ENCODE results near the gene OTX2. TPM values are rescaled to one million over a fixed set of nuclear protein-coding genes. Genes with fewer than 3 reads are reported as not detected.

Gene OTX2
- total and polyA plus RNA-seq, 9 donors, result 0.04 to 0.08 TPM; not detected in 7

DNA sequence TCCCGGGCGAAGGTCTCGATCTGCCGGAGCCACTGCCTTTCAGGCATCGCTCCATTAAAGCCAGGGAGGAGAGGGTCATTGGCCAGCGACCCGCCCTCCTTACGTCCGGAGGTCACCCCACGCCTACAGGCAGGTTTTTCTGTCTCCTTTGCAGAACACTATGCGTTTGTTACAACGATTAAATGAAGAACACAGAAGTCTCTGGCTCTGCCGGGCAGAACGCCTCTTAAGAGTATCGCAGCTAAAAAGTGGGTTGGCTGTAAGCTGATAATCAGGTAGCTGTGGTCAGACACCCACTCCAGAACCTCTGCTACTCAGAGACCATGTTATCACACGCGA is 15.0 kb downstream of the OTX2 start:
- Histone ChIP-seq H3K9me3 (replicated peaks; ENCODE audit: control insufficient read depth, low read depth, low read length) (no peaks in the 10 kb centered on the region), H3K27me3 (ENCODE audit: control insufficient read depth, insufficient read depth, low read length) (peaks cover 74% of the 10 kb centered on the region), H3K36me3 (ENCODE audit: control insufficient read depth, insufficient read depth, low read length) (no peaks in the 10 kb centered on the region), H3K27ac (ENCODE audit: low read length) (no peak overlapping the region), H3K4me1 (ENCODE audit: control insufficient read depth, insufficient read depth, low read length) (peaks cover 15% of the 10 kb centered on the region), H3K4me3 (ENCODE audit: low read length) (no peak overlapping the region)
- WGBS (ENCODE audit: insufficient coverage), result 3% methylated on average over 15 of the region's 17 CpGs
- no peak for DNase-seq

DNA sequence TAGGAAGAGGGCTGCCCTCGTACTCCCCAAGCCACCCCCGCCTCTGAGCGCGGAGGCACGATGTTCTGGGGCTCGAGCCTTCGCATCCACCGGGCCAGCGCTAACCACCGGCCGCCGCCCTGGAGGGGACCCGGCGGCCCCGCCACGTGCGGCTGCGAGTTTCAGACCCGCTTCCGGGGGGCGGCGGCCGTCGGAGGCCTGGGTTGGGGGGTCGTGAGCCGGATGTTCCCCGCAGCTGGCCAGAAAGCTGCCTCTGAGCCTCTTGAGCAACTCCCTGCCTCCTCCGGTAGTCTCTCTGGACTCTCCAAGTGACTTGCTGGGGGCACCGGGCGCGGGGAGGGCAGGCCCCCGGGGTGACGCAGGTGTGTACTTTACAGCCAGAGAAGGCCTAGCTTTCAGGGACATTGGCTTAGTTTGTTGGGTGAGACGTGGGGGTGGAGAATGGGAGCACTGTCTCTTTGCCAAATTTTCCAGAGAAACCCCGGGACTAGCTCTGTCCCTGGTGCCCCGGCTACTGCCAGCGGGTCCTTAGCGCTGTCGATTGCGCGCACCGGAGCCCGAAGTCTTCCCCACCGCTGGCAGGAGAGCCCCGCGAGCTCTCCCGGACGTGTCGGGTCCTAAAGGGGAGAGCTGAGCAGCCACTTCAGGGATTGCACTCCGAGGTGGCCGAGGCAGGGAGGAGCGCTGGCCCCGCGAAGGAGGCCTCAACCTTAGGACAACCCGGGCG is 15.6 kb downstream of the OTX2 start:
- Histone ChIP-seq H3K4me3 (ENCODE audit: low read length) (peak overlapping the region; percentile 24), H3K27ac (ENCODE audit: low read length) (no peak overlapping the region), H3K36me3 (ENCODE audit: control insufficient read depth, insufficient read depth, low read length) (no peaks in the 10 kb centered on the region), H3K9me3 (replicated peaks; ENCODE audit: control insufficient read depth, low read depth, low read length) (no peaks in the 10 kb centered on the region), H3K4me1 (ENCODE audit: control insufficient read depth, insufficient read depth, low read length) (peaks cover 15% of the 10 kb centered on the region), H3K27me3 (ENCODE audit: control insufficient read depth, insufficient read depth, low read length) (peaks cover 72% of the 10 kb centered on the region)
- DNase-seq, result no peak
- WGBS (ENCODE audit: insufficient coverage), result under 1% methylated on average over 54 of the region's 56 CpGs

DNA sequence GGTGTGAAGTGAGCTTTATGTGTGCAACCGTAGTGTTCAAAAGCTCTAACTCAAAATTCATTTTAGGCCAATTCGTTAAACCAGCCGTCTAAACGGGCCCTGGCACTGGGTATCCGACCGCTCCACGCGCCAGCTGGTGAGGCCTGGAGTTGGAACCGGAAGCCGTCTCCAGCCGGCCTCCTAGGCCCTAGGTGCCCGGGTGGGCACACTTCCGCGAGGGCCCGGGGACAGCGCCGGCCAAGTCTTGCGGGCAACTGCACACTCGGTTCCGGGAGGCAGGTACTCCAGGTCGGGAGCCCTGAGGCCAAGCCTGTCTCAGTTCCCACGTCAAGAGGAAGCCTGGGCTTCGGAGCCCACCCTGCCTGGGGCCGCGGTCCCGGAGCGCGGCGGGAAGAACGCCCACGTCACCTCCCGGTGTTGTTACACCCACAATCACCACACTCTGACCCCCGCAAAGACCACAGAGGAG is 16.2 kb downstream of the OTX2 start:
- Histone ChIP-seq H3K27ac (ENCODE audit: low read length) (no peak overlapping the region), H3K4me1 (ENCODE audit: control insufficient read depth, insufficient read depth, low read length) (peaks cover 15% of the 10 kb centered on the region), H3K27me3 (ENCODE audit: control insufficient read depth, insufficient read depth, low read length) (peaks cover 66% of the 10 kb centered on the region), H3K4me3 (ENCODE audit: low read length) (peak overlapping the region; percentile 24), H3K36me3 (ENCODE audit: control insufficient read depth, insufficient read depth, low read length) (no peaks in the 10 kb centered on the region), H3K9me3 (replicated peaks; ENCODE audit: control insufficient read depth, low read depth, low read length) (no peaks in the 10 kb centered on the region)
- WGBS (ENCODE audit: insufficient coverage), result 4% methylated on average over 20 of the region's 33 CpGs
- DNase-seq, result no peak

DNA sequence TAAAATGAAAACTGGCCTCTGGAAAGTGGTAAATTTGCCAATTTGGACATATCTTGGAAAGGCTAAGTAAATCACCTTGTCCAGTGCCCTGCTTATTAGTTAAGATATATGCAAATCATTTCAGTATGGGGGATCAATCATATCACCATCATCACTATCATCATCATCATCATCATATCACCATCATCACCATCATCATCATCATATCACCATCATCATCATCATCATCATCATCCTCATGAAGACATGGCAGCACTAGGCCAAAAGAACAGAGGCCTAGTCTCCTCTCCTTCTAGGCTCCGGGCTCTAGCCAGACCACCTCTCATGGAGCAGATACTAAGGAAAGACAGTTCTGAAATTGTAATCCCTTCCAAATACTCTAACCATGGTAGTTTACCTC is 20.3 kb downstream of the OTX2 start:
- Histone ChIP-seq H3K27ac (ENCODE audit: low read length) (no peak overlapping the region), H3K27me3 (ENCODE audit: control insufficient read depth, insufficient read depth, low read length) (peaks cover 25% of the 10 kb centered on the region), H3K36me3 (ENCODE audit: control insufficient read depth, insufficient read depth, low read length) (no peaks in the 10 kb centered on the region), H3K4me1 (ENCODE audit: control insufficient read depth, insufficient read depth, low read length) (peaks cover 7% of the 10 kb centered on the region), H3K9me3 (replicated peaks; ENCODE audit: control insufficient read depth, low read depth, low read length) (no peaks in the 10 kb centered on the region), H3K4me3 (ENCODE audit: low read length) (no peak overlapping the region)
- DNase-seq, result no peak
- 100% methylated on average over 1 of the region's 1 CpG for WGBS (ENCODE audit: insufficient coverage)

DNA sequence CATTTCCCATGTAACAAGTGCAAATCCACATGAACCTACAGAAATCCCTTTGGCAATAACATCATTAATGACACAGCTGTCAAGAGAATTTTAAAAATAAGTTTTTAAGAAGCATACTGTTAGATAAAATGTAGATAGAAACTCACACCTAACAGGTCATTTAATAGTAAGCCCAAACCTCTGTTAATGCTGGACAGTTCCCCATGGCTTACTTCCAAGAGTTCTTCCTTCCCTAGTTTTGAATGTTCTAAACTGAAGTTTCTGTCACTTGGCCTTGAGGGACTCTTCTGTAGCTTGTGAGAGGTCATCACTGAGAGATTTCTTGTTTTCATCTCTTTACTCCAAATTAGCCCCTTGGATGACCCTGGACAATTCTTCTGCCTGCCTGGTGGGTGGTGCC is 22.7 kb downstream of the OTX2 start:
- Histone ChIP-seq H3K36me3 (ENCODE audit: control insufficient read depth, insufficient read depth, low read length) (no peaks in the 10 kb centered on the region), H3K27me3 (ENCODE audit: control insufficient read depth, insufficient read depth, low read length) (peaks cover 10% of the 10 kb centered on the region)
- DNase-seq, result no peak

DNA sequence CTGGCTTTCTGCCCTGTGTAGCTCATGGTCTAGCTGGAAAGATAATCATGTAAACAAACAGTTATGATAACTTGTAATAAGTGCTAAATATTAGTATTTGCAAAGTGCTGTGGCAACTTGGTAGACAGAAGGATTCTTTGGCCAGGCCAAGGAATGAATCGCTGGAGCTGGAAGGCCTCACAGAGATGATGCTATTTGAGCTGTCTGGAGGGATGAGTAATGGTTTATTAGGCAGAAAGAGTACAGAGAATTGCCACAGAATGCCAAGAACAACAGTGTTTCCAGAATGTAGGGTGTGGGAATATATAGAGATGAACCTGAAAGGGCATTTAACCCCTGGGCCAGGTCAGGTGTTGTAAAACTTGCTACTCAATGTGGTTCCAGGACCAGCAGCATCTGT is 27.6 kb downstream of the OTX2 start:
- Histone ChIP-seq H3K4me3 (ENCODE audit: low read length) (no peak overlapping the region), H3K4me1 (ENCODE audit: control insufficient read depth, insufficient read depth, low read length) (no peaks in the 10 kb centered on the region), H3K36me3 (ENCODE audit: control insufficient read depth, insufficient read depth, low read length) (no peaks in the 10 kb centered on the region), H3K27ac (ENCODE audit: low read length) (no peak overlapping the region), H3K27me3 (ENCODE audit: control insufficient read depth, insufficient read depth, low read length) (peaks cover 4% of the 10 kb centered on the region), H3K9me3 (replicated peaks; ENCODE audit: control insufficient read depth, low read depth, low read length) (no peaks in the 10 kb centered on the region)
- WGBS (ENCODE audit: insufficient coverage), result 80% methylated on average over 1 of the region's 1 CpG
- DNase-seq, result no peak

More for the DNA sequence above, 22.7 kb downstream of the OTX2 start:
- no peaks in the 10 kb centered on the region for H3K9me3 ChIP-seq (replicated peaks; ENCODE audit: control insufficient read depth, low read depth, low read length)
- no peak overlapping the region for H3K4me3 ChIP-seq (ENCODE audit: low read length)
- no peak overlapping the region for H3K27ac ChIP-seq (ENCODE audit: low read length)
- no peaks in the 10 kb centered on the region for H3K4me1 ChIP-seq (ENCODE audit: control insufficient read depth, insufficient read depth, low read length)

DNA sequence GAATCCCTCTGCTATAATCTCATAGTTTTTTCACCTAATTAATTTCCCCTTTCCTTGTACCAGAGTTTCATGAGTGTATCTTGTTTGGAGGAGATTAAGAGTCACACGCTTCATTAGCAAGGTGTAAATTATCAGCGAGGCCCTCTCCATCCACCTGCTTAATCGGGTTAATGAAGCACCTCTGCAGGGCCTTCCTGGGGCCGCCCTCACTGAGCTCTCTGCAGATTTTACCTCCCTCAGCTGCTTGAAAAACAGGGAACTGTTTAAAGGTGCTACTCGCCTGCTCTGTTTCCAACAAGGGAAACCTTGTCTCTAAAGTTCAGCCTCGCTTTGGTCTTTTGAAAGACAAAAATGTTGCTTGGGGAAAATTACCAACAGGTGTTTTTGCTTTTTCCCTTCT is 35.8 kb downstream of the OTX2 start:
- Histone ChIP-seq H3K9me3 (replicated peaks; ENCODE audit: control insufficient read depth, low read depth, low read length) (no peaks in the 10 kb centered on the region), H3K27ac (ENCODE audit: low read length) (no peak overlapping the region), H3K4me1 (ENCODE audit: control insufficient read depth, insufficient read depth, low read length) (no peaks in the 10 kb centered on the region), H3K36me3 (ENCODE audit: control insufficient read depth, insufficient read depth, low read length) (no peaks in the 10 kb centered on the region), H3K27me3 (ENCODE audit: control insufficient read depth, insufficient read depth, low read length) (peaks cover 2% of the 10 kb centered on the region), H3K4me3 (ENCODE audit: low read length) (no peak overlapping the region)
- no peak for DNase-seq
- 15% methylated on average over 4 of the region's 6 CpGs for WGBS (ENCODE audit: insufficient coverage)

DNA sequence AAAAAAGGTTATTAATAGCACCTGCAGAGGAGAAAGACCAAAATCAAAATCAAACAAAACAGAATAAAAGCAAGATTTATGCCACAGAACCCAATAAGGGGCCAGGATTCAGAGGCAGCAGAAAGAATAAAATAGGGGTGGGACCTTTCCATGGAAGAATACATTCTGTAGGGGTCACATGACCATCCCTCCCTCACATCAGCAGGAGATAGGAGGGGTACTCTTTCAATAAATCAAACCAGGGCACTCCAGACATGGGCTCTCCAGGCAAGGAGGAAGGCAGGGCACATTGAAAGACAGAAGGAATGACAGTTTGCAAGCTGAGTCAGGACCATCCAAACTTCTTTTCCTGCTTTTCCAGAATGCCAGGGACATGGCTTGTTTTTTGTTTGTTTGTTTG is 39.8 kb downstream of the OTX2 start:
- H3K9me3 ChIP-seq (replicated peaks; ENCODE audit: control insufficient read depth, low read depth, low read length), result no peaks in the 10 kb centered on the region
- H3K27me3 ChIP-seq (ENCODE audit: control insufficient read depth, insufficient read depth, low read length), result peaks cover 2% of the 10 kb centered on the region
- H3K4me1 ChIP-seq (ENCODE audit: control insufficient read depth, insufficient read depth, low read length), result no peaks in the 10 kb centered on the region
- DNase-seq, result no peak
- H3K36me3 ChIP-seq (ENCODE audit: control insufficient read depth, insufficient read depth, low read length), result no peaks in the 10 kb centered on the region
- H3K27ac ChIP-seq (ENCODE audit: low read length), result no peak overlapping the region
- no peak overlapping the region for H3K4me3 ChIP-seq (ENCODE audit: low read length)

DNA sequence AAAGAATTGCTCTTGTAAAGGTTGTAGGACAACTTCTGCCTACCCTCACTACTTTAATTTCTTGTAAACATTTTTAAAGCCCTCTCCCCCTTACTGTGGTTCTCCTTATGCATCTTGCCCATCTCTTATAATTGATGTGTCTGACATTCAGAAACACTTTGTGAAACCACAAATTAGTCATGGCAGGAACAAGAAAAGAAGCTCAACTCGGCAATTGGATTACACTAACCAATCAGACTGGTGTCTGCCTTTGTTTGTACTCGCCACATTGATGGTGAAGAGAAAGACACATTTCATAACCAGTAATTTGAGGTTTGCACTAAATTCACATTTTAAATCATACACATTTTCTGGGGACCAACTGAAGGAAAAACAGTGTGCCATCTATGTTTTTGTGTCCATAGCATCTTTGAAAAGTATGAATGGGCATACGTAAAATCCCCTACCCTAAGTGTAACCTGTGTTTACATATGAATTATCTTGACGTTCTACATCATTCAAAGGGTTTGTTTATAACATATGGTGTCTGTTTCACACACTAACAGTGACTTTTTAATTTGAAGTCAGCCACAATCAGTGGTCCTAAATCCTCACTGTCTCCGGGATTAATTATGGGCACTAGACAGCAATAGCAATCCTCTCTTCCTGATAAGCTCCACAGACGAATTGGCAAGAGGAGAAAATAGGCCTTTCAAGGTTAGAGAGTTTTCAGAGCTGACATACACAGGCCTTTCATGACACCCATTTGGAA is 49.9 kb downstream of the OTX2 start:
- Histone ChIP-seq H3K27me3 (ENCODE audit: control insufficient read depth, insufficient read depth, low read length) (no peaks in the 10 kb centered on the region), H3K4me1 (ENCODE audit: control insufficient read depth, insufficient read depth, low read length) (no peaks in the 10 kb centered on the region), H3K27ac (ENCODE audit: low read length) (no peak overlapping the region), H3K9me3 (replicated peaks; ENCODE audit: control insufficient read depth, low read depth, low read length) (no peaks in the 10 kb centered on the region), H3K36me3 (ENCODE audit: control insufficient read depth, insufficient read depth, low read length) (no peaks in the 10 kb centered on the region), H3K4me3 (ENCODE audit: low read length) (no peak overlapping the region)
- no peak for DNase-seq
- WGBS (ENCODE audit: insufficient coverage), result no CpG with 5 or more reads among the region's 6 CpGs

DNA sequence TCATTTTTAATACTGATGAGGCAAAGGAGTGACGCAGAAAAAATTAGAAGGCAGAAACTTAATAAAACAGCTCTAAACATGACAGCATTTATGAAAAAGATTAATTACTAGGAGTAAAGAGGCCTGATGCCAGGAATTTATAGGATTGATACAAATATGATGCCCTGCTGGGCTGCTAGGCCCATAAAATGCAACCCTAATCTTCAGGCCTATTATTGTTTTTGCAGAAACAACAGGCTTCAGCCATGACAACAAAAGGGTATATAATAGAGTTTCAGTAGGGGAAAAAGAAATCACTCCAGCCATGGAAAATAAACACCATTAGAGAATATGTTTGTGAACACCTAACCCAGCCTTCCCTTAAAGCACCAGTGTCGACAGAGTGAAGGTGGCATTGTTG is 50.6 kb downstream of the OTX2 start:
- H3K36me3 ChIP-seq (ENCODE audit: control insufficient read depth, insufficient read depth, low read length), result no peaks in the 10 kb centered on the region
- no peaks in the 10 kb centered on the region for H3K27me3 ChIP-seq (ENCODE audit: control insufficient read depth, insufficient read depth, low read length)
- H3K4me1 ChIP-seq (ENCODE audit: control insufficient read depth, insufficient read depth, low read length), result no peaks in the 10 kb centered on the region
- H3K27ac ChIP-seq (ENCODE audit: low read length), result no peak overlapping the region
- WGBS (ENCODE audit: insufficient coverage), result no CpG with 5 or more reads among the region's 2 CpGs
- no peaks in the 10 kb centered on the region for H3K9me3 ChIP-seq (replicated peaks; ENCODE audit: control insufficient read depth, low read depth, low read length)
- DNase-seq, result no peak
- H3K4me3 ChIP-seq (ENCODE audit: low read length), result no peak overlapping the region
